Stimulated activated CD4-positive, alpha-beta T cell treated with anti-CD3 and anti-CD28 coated beads, Interleukin-15, amount 100 ng/mL, for 48 hours (primary cell): ENCODE measurements around the gene GYS2.

Experiments
- DNase-seq, 2 donors: peaks; one replicate each; pipeline ENCODE4 v3.0.0-alpha.2; 2020; ENCODE audit warnings: low read depth in 2 of 2

The GYS2 gene

DNA sequence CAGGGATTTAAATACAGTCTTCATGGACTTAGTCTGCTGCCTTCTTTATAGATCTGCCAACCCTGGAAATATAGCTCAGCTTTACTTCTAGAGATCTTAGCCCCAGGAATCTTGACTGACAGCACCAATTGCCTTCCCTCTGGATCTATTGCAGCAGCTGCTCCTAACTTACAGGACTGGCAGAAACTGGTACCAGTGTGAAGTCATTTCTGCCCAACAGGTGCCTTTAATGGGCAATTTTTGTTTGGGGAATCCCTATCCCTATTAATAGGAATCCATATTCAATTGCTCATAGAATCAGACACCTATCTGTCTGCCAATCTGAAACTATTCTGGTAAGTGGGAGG lies 51.3 kb downstream of the GYS2 start:
- DNase-seq: no peak

DNA sequence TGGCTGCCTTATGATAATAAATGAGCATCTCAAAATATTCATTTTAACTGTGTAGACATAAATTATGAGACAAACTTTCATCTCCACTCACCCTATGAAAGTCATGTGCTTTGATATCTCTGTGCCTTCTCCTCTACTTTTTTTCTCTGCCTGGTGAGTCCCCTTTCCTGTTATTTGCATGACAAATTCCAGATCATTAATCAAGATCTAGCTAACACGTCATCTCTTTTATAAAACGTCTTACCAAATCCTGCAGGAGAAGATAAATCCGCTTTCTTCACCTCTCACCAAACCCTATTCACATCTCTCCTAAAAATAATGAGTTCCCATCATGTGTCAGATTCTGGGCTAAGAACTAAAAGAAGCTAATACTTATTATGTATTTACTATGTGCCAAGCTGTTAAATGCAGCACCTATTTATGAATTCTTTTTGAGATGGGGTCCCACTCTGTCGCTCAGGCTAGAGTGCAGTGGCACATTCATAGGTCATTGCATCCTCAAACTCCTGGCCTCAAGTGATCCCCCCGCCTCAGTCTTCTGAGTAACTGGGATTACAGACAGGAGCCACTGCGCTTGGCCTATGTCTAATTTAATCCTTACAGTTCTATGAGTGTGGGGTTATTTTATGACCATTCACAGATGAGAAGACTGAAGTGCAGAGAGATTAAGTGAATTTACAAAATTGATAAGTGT lies 51.9 kb downstream of the GYS2 start:
- no peak for DNase-seq

DNA sequence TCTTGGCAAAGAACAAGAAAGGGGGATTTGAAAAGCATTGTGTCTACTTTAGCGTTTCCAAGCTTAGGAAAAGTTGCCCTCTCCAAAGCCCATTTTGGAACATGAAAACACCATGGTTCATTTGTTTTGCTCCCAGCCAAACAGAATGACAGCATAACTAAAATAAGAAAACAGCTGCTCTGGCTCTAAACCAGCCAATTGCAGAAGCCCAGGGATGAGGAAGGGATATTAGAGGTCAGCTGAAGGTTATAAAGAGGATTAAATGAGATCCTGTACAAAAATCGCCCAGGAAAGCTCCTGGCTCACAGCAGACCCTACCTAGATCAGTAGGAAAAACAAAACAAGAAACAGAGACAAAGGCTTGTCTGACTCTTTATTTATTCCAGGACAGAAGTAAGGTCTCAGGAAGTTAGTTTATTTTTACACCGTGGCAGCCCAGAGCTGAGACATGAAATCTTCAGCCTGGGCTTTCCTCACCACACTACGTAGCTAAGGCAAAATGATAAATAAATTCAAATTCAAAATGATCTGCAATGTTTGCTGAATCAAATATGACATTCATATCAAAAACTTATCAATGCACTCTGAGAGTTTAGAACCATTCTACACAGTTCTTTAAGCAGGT lies 52.7 kb downstream of the GYS2 start:
- DNase-seq: no peak

DNA sequence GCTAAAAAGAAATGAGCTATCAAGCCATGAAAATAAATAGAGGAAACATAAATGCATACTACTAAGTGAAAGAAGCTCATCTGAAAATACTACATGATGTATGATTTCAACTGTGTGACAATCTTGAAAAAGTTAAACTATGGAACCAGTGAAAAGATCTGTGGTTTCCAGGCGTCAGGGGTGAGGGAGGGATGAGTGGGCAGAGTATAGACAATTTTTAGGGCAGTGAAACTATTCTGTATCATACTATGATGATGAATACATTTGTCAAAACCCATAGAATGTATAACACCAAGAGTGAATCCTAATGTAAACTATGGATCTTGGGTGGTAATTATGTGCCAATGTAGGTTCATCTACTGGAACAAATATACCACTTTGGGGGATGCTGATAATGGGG lies 57.2 kb downstream of the GYS2 start:
- DNase-seq: peak in 1 of 2 donors; percentile 34

DNA sequence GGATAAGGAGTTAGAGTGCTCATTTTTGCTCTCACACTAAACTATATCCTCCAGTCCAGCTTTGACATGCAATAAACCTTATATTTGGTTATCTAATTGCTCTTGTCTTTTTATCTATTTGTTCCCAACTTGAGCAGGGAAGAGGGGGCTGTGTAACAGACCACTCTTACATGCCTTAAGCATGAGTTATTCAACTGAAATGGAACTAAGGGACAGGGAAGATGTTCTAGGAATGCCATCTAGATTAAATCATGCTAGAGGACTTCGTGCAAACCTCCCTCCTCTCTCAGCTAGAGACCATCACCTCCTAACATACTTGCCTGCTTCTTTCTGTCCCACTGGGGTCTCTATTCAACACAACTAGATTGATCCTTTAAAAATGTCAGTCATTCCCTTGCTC lies 57.9 kb downstream of the GYS2 start:
- DNase-seq: no peak

DNA sequence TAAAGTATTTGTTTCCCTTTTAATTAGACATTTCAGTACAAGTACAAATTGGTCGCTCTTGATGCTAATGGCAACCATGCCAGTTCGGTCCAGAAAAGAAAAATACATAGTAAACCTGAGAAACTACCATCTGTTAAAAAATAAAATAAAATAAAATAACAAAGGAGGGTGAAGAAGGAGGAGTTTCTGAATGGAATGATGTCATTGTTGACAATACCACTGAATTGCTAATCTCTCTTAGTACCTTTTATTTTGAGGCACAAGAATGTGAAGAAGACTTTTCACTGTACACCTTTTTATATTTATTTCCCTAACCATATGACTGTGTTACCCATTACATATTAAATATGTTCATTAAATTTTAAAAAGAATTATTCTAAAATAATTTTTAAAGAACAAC lies 59.1 kb downstream of the GYS2 start:
- DNase-seq: no peak

DNA sequence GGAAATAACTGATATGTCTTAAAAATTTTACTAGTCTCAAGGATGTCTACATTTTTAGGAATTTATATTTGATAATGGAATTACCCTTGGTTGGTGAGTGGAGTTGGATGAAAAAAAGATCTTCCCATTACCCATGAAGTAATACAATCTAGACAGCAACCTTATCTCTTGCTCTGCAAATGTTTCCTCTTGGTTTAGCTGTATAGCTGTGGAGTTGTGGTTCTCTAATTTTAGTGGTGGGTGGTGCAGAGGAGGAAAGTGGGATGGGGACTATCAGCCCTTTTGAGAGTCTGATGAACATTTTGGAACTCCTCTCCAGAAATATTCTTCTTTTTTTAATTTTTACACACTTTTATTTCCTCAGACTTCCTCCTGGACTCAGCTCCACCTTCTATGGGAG lies 61.5 kb downstream of the GYS2 start:
- DNase-seq: no peak

DNA sequence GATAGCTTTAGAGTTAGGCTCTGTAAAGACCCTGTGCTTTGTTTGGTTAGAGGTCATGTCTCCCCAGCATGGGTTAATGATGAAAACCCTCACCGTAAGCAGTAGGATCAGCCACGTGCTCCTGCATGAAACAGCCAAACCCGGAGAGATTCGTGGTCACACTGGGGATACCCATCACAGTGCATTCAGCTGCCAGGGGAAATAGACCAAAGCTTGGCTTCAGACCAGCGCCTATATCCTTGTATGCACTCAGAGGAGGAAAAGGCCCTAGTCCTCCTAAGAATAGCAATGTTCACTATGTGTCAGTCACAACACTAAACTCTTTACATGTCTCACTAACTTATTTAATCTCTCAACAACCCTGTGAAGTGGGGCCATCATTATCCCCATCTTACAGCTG lies 62.2 kb downstream of the GYS2 start:
- no peak for DNase-seq

DNA sequence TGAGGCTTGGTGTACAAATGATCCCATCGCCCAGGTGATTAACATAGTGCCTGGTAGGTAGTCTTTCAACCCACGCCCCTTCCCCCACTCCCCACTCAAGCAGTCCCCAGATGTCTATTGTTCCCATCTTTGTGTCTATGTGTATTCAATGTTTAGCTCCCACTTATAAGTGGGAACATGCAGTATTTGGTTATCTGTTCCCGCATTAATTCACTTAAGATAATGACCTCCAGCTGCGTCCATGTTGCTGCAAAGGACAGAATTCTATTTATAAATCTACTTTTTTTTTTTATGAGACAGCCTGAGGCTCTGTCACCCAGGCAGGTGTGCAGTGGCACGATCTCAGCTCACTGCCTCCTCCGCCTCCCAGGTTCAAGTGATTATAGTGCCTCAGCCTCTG lies 62.9 kb downstream of the GYS2 start:
- DNase-seq: no peak

DNA sequence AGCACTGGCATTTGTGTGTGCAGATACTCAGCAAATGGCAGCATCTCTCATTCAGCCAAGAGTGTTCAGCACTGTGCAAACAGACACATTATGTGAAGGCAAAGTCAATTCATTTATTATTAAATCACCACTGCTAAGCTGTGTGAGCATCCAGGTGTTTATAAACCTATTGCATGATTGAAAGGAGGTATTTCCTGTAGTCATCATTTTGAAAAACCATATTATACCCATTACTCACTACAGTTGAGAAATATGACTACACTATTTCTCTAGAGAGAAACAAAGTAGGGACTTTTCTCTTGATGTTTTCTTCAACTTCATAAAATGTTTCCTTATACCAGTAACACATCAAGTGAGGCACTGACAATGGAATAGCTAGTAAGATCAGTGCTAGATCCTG lies 64.8 kb downstream of the GYS2 start:
- no peak for DNase-seq

DNA sequence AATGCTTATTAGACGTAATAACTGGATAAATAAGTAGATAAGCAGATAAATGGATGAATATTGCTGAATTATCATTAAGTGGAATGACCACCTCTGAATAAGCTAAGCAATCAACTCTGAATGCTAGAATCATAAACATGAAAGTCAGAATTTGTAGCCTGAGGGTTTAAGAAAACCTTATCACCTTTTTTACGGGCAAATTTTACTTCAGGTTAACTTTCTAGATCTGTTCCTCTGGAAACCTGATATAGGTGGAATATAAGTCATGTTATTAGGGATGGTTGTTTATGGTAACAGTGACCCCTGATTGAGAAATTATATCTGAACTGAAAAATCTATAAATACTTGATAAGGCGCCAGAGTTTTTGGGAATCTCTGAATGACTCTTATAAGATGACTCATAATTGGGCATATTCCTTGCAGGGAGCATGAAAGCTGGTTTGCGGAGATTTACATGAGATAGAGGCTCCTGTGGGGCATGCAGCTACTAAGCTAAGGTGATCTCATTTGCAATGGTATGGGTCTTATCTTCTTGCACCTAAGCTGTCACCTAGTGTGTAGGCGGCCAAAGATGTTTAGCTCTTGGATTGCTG lies 66.5 kb downstream of the GYS2 start:
- no peak for DNase-seq

DNA sequence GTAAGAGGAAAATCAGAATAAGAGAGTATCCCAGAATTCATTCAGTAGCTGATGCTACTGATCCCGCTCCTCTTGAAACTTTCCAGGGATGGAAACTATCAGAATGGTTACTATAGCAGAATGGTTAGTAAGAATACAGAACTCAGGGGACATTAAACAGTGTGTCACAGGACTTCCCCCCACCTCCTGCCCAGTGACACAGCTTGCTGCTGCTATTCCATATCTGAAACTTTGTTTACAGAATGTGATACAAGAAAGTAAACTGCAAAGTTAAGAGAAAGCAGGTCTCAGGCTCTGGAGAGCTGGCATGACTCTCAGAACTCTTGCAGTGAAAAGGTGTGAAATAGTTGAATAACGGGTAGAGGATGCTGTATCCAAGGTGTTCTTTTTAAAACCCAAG lies 75.2 kb downstream of the GYS2 start:
- no peak for DNase-seq

DNA sequence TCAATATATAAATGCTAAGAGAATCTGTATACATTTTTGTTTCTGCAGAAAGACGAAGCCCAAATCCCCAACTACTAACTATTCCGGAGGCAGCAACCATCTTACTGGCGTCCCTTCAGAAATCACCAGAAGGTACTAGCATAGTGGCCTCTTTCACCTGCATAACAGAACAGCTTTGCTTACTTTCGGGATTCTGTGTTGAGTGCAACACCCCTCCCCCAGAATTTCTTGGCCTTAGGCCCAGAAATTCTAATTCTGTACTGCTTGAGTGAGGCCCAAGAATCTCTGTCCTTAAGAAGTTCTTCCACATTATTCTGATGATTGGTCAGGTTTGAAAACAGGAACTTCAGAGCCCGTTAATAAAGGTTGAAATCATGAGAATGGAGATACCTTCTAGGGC lies 75.7 kb downstream of the GYS2 start:
- DNase-seq: no peak

DNA sequence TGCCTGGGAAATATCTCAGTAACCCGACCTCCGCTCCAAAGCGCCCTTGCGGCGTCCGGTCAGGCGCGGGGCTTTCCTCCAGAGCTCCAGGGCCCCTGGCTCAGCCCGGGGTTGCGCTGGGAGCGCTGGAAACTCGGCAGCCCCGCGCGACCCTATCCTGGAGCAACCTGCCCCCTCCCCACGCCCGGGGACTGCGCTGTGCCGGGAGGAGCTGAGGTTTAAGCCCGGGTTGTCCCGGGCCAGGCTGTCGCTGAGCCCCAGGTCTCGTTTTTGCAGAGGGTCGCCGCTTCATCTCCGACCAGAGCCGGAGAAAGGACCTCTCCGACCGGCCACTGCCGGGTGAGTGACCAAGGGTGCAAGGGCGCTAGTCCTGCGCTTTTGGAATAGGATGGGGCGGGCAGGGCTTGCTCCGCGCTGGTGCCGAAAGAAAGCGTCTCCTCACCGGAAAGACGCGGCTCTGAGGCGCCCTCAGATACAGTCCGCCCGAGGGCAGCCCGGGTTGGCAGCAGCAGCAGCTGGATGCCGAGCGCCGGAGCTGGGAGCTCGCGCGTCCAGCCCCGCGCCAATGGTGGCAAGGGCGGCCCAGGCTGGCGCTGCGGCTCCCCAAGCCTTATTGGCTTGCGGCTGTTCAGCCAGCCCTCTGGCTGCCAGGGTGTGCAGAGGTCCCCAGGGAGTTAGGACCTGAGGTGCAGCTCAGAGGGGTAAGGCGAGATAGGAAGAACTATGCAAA lies 77.0 kb downstream of the GYS2 start:
- peak; percentile 36 to 39 for DNase-seq

DNA sequence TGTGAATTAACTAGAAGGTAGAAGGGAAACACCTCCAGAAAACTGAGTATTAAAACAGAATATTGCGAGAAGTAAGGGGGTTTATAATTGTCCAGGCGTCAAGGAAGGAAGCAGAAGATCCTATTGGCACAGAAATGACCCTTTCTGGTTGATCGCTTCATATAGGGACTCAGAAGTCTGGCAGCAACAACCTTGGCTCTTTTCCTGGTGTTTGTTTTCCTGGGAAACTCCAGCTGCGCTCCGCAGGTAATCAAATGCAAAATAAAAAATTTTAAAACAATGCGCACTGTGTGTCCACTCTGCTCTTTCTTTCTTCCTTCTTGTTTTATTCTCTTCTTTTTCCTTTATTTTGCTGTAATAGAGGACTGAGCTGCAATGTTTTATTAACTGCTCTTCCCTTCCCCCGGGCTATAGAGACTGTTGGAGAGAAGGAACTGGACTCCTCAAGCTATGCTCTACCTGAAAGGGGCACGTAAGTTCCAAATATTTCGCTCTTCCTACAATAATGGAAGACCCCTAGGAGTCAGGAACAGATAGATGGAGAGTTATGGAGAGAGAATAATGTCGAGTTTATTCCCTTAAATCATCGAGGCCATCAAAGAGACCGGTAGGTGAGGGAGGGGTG lies 77.8 kb downstream of the GYS2 start:
- no peak for DNase-seq

DNA sequence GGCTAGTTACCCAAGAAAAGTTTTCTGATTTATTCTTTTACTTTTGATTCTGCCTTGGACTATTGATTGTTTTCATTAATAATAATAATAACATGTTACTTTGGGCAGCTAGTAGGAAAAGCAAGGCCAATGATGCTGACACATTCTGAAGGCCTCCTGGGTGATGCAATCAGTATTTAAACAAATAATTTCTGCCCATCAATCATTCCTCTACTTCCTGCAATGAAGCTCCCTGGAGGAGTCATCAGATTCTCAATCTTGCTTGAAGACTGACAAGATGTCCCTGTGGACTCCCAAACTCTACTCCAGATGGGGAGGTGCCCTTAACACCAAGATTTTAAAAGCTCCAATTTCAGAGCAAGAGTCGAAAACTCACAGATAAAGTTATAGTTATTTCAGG lies 78.6 kb downstream of the GYS2 start, which contains the start of gene SPX:
TSS of gene SPX (plus strand) at position 244 of the 400 bp plus-strand sequence. CDS start 177 bp downstream, outside the sequence.
- no peak for DNase-seq

DNA sequence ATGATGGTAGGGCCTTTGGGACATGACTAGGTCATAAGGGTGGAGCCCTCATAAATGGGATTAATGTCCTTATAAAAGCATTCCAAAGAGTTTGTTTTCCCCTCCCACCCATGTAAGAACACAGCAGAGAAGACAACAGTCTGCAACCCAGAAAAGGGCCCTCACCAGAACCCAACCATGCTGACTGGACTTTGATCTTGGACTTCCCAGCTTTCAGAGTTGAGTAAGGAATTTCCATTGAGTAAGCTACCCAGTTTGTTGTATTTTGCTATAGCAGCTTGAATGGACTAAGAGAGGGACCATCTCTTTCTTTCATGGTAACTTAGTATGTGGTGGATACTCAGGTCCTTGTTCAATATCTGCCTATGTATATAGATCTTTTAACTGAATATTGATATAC lies 81.5 kb downstream of the GYS2 start:
- no peak for DNase-seq

DNA sequence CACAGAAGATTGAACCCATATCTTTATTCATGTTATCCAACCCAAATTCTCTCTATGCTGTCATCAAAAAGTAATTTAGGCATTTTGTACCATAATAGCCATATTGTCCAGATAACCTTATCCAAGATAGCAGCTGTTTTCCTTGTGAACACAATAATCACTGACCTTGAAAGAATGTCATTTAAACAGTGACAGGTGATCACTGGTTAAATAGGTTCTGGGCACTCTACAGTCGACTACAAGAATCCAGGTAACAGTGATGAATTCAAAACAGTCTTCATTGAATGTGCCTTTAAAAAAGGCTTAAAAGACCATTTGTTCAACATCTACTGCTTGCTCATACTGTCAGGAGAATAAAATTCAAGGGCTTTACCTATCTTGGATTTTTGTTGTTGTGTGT lies 83.1 kb downstream of the GYS2 start:
- no peak for DNase-seq

DNA sequence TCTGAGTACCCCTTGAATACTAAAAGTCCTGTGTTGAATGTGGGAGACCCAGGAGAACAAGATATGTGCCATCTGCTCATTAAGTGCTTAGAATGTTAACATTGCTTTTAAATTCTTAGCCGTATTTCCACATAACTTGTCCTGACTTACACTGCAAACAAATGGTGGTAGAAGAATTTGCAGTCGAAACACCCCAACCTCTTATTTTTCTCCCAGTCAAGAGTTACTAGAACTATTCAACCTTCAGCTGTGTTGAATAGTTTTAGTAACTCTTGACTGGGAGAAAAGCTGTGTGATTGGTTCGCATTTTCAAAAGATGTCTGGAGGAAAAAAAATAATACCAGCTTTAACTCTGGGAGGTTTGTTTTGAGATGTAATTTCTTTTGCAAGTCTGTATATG lies 86.2 kb downstream of the GYS2 start:
- DNase-seq: no peak

DNA sequence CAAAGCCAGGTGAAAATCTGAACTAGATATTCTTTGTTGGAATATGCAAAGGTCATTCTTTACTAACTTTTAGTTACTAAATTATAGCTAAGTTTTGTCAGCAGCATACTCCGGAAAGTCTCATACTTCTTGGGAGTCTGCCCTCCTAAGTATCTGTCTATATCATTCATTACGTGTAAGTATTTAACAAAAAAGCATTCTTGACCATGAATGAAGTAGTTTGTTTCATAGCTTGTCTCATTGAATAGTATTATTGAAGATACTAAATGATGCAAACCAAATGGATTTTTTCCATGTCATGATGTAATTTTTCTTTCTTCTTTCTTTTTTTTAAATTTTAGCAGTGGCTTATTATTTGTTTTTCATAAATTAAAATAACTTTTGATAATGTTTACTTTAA lies 88.4 kb downstream of the GYS2 start:
- no peak for DNase-seq

DNA sequence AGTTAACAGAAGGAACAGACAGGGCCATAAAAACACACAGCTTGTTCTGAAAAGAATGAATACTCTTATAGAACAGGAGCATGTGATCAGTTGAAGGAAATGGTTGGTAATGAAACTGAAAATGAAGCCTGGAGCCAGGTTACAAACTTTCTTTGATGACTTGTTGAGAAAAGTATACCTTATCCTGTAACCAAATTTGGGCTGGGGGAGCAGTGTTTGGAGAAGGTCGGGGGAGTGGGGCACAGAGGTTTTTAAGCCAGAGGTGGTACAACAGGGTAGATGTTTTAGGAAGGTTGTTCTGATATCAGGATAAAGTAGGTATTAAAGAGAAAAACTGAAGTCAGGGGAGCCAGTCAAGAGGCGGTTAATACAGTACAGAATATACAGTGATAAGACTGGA lies 94.9 kb downstream of the GYS2 start:
- no peak for DNase-seq

DNA sequence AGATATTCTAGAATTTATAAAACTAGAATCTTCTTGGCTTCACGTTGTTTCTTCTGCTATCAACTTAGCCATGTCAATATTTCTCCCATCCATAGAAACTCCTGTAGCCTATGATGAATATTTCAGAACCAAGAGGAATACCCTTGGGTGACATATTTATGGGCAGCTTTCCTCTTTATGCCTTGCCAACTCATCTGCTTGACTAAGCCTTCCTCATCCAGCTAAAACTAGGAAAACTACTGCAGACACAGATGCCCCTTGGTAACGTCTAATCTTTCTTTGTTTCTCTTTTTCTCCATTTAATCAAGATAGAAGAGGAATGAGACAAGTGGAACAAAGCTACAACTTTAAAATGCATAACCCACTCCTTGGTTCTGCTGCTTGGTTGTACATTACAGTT lies 96.8 kb downstream of the GYS2 start:
- no peak for DNase-seq
